H1 (cell line): ENCODE measurements around the gene TASP1. TPM values are rescaled to one million over a fixed set of nuclear protein-coding genes. Genes with fewer than 3 reads are reported as not detected.

Experiments
- CTCF ChIA-PET: fragments of 300-600 bp; sonication (Branson Sonifier 250); formaldehyde crosslinking; loops from one replicate; lab custom pipeline; 2021; ENCODE audit not compliant: partially characterized antibody; lab: Charles Lee
- POLR2A ChIA-PET: fragments of 300-600 bp; sonication (Branson Sonifier 250); formaldehyde crosslinking; loops from one replicate; lab custom pipeline; 2021; ENCODE audit warnings: inconsistent platforms; ENCODE audit not compliant: partially characterized antibody; lab: Charles Lee
- DNase-seq, 2 experiments: peaks; one replicate each; pipeline versions ENCODE4 v3.0.0 to v3.0.0-alpha.2; 2010 to 2022; ENCODE audit warnings: low spot score in 2 of 2, low read depth in 1 of 2, mixed read lengths in 1 of 2
- FAIRE-seq: peaks from 2 replicates; lab custom pipeline; 2011; peaks lifted over from hg19 to GRCh38; lab: Jason Lieb, UNC
- H2AFZ ChIP-seq: 2 replicates; pipeline ENCODE4 v1.8.1; 2012; ENCODE audit warnings: low read length, inconsistent platforms
- H2AK5ac ChIP-seq: 2 replicates; pipeline ENCODE4 v1.6.1; 2013; ENCODE audit warnings: low read depth, low read length
- H2BK120ac ChIP-seq: replicated peaks from 2 replicates; pipeline ENCODE3; 2013; ENCODE audit warnings: low read depth, low read length, inconsistent platforms
- H2BK12ac ChIP-seq: 2 replicates; pipeline ENCODE4 v1.6.1; 2013; ENCODE audit warnings: low read depth, low read length
- H2BK15ac ChIP-seq: 2 replicates; pipeline ENCODE4 v1.6.1; 2013; ENCODE audit warnings: low read length
- H2BK20ac ChIP-seq: 2 replicates; pipeline ENCODE4 v1.6.1; 2013; ENCODE audit warnings: low read length
- H2BK5ac ChIP-seq: 2 replicates; pipeline ENCODE4 v1.6.1; 2013; ENCODE audit warnings: low read depth, low read length
- H3K14ac ChIP-seq: 2 replicates; pipeline ENCODE4 v1.6.1; 2013; ENCODE audit warnings: inconsistent platforms; ENCODE audit not compliant: insufficient read length
- H3K18ac ChIP-seq: 2 replicates; pipeline ENCODE4 v1.6.1; 2013; ENCODE audit warnings: low read length; ENCODE audit errors: extremely low read depth
- H3K23ac ChIP-seq: 2 replicates; pipeline ENCODE4 v1.6.1; 2013; ENCODE audit warnings: inconsistent platforms; ENCODE audit not compliant: insufficient read length
- H3K23me2 ChIP-seq: 2 replicates; pipeline ENCODE4 v1.6.1; 2013; ENCODE audit warnings: low read depth, low read length
- H3K27ac ChIP-seq: 2 replicates; pipeline ENCODE4 v1.6.1; 2011; ENCODE audit warnings: low read depth, low read length, inconsistent platforms
- H3K27me3 ChIP-seq, 4 experiments: replicated peaks in 1 of 4; 1 replicate in 1 of 4; 2 replicates in 3 of 4; pipeline versions ENCODE4 v1.6.1 to v1.8.1; 2011 to 2013; ENCODE audit warnings: low read length in 3 of 4, mild to moderate bottlenecking in 3 of 4, inconsistent platforms in 2 of 4, mixed read lengths in 2 of 4, moderate library complexity in 1 of 4; ENCODE audit not compliant: control insufficient read depth in 3 of 4, insufficient read depth in 3 of 4; ENCODE audit errors: extremely low read depth in 1 of 4
- H3K36me3 ChIP-seq, 4 experiments: 2 replicates each; pipeline versions ENCODE4 v1.6.1 to v1.8.1; 2011 to 2013; ENCODE audit warnings: mild to moderate bottlenecking in 4 of 4, low read length in 3 of 4, moderate library complexity in 2 of 4, control low read depth in 1 of 4, inconsistent platforms in 1 of 4; ENCODE audit not compliant: insufficient read depth in 4 of 4, control insufficient read depth in 2 of 4
- H3K4ac ChIP-seq: replicated peaks from 2 replicates; pipeline ENCODE3; 2013; ENCODE audit warnings: low read length, low read depth, mixed read lengths, inconsistent platforms; ENCODE audit not compliant: insufficient read length
- H3K4me1 ChIP-seq, 4 experiments: replicated peaks in 1 of 4; 1 replicate in 1 of 4; 2 replicates in 3 of 4; pipeline versions ENCODE4 v1.6.1 to v1.8.1; 2011 to 2013; ENCODE audit warnings: low read length in 3 of 4, inconsistent platforms in 2 of 4, mixed read lengths in 1 of 4; ENCODE audit not compliant: insufficient read depth in 4 of 4, control insufficient read depth in 3 of 4
- H3K4me2 ChIP-seq, 2 experiments: 2 replicates each; pipeline versions ENCODE4 v1.6.1 to v1.8.1; 2011 to 2013; ENCODE audit warnings: low read depth in 2 of 2, low read length in 2 of 2, control low read depth in 1 of 2, inconsistent platforms in 1 of 2, mild to moderate bottlenecking in 1 of 2; ENCODE audit not compliant: insufficient read depth in 1 of 2
- H3K4me3 ChIP-seq, 4 experiments: fragments of 200-600, 300-600 bp in 1 of 4; sonication (generic), shearing (Covaris generic), sonication (Bioruptor Twin) in 1 of 4; 2 replicates each; pipeline versions ENCODE4 v1.5.1 to v1.8.1; 2011 to 2016; ENCODE audit warnings: low read length in 4 of 4, low read depth in 3 of 4, control low read depth in 2 of 4, inconsistent platforms in 2 of 4, mild to moderate bottlenecking in 2 of 4, mixed read lengths in 1 of 4, moderate library complexity in 1 of 4; ENCODE audit not compliant: insufficient read depth in 2 of 4; ENCODE audit errors: extremely low read depth in 1 of 4
- H3K56ac ChIP-seq: replicated peaks from 2 replicates; pipeline ENCODE3; 2013; ENCODE audit warnings: low read depth, mild to moderate bottlenecking, mixed read lengths, low read length, inconsistent platforms; ENCODE audit not compliant: insufficient read length
- H3K79me1 ChIP-seq: 2 replicates; pipeline ENCODE4 v1.6.1; 2013; ENCODE audit warnings: low read depth, low read length, control low read depth
- H3K79me2 ChIP-seq, 2 experiments: 2 replicates each; pipeline versions ENCODE4 v1.6.1 to v1.8.1; 2012 to 2013; ENCODE audit warnings: low read length in 2 of 2, mild to moderate bottlenecking in 2 of 2, inconsistent platforms in 1 of 2; ENCODE audit not compliant: insufficient read depth in 2 of 2, control insufficient read depth in 1 of 2
- H3K9ac ChIP-seq, 4 experiments: replicated peaks in 1 of 4; 1 replicate in 1 of 4; 2 replicates in 3 of 4; pipeline versions ENCODE4 v1.6.1 to v1.8.1; 2011 to 2013; ENCODE audit warnings: low read depth in 3 of 4, low read length in 3 of 4, control low read depth in 2 of 4, mild to moderate bottlenecking in 2 of 4, moderate library complexity in 2 of 4, inconsistent platforms in 1 of 4; ENCODE audit errors: extremely low read depth in 1 of 4
- H3K9me3 ChIP-seq, 2 experiments: 2 replicates each; pipeline versions ENCODE4 v1.6.1 to v1.8.1; 2012 to 2013; ENCODE audit warnings: mild to moderate bottlenecking in 2 of 2, moderate library complexity in 2 of 2, control low read depth in 1 of 2, inconsistent platforms in 1 of 2, low read depth in 1 of 2, low read length in 1 of 2, mixed read lengths in 1 of 2; ENCODE audit not compliant: insufficient read depth in 2 of 2
- H4K20me1 ChIP-seq, 2 experiments: replicated peaks in 1 of 2; 2 replicates each; pipeline versions ENCODE3 to v1.8.1; 2011 to 2013; ENCODE audit warnings: inconsistent platforms in 2 of 2, low read length in 2 of 2, mild to moderate bottlenecking in 1 of 2; ENCODE audit not compliant: insufficient read depth in 2 of 2, control insufficient read depth in 1 of 2
- H4K5ac ChIP-seq: 2 replicates; pipeline ENCODE4 v1.6.1; 2013; ENCODE audit warnings: low read length, low read depth, mixed read lengths, inconsistent platforms; ENCODE audit not compliant: insufficient read length
- H4K8ac ChIP-seq: 2 replicates; pipeline ENCODE4 v1.8.0; 2013; ENCODE audit warnings: mild to moderate bottlenecking, moderate library complexity, low read length, inconsistent platforms; ENCODE audit not compliant: insufficient read depth; ENCODE audit errors: extremely low read depth
- H4K91ac ChIP-seq: replicated peaks from 2 replicates; pipeline ENCODE3; 2013; ENCODE audit warnings: low read length, mixed read lengths, inconsistent platforms; ENCODE audit not compliant: insufficient read length
- ASH2L ChIP-seq: fragments of 200-600, 300-600 bp; sonication (generic); IDR thresholded peaks from one replicate; pipeline ENCODE4 v1.7.1; 2017; ENCODE audit warnings: low read length
- CHD1 ChIP-seq: IDR thresholded peaks from 2 replicates; pipeline ENCODE4 v1.6.1; 2012; ENCODE audit warnings: low read depth, low read length, improper control_type of control experiment
- EGR1 ChIP-seq: IDR thresholded peaks from 2 replicates; pipeline ENCODE4 v1.6.1; 2011; ENCODE audit warnings: low read depth, low read length, borderline replicate concordance
- FOSL1 ChIP-seq: IDR thresholded peaks from 2 replicates; pipeline ENCODE4 v1.6.1; 2011; ENCODE audit warnings: mild to moderate bottlenecking, low read depth, low read length, moderate library complexity; ENCODE audit not compliant: insufficient read depth
- JUND ChIP-seq: IDR thresholded peaks from 2 replicates; pipeline ENCODE4 v1.6.1; 2011; ENCODE audit warnings: mild to moderate bottlenecking, improper control_type of control experiment, low read length
- KDM4A ChIP-seq: IDR thresholded peaks from one replicate; pipeline ENCODE4 v1.7.1; 2012; ENCODE audit warnings: low read depth, mild to moderate bottlenecking, moderate library complexity, low read length, inconsistent platforms; ENCODE audit not compliant: severe bottlenecking
- POU5F1 ChIP-seq: IDR thresholded peaks from 2 replicates; pipeline ENCODE4 v1.6.1; 2011; ENCODE audit warnings: low read depth, mild to moderate bottlenecking, low read length, moderate library complexity
- RFX5 ChIP-seq: IDR thresholded peaks from 2 replicates; pipeline ENCODE4 v1.6.1; 2011; ENCODE audit warnings: low read depth, low read length, improper control_type of control experiment, borderline replicate concordance
- TAF1 ChIP-seq: IDR thresholded peaks from 2 replicates; pipeline ENCODE4 v1.6.1; 2011; ENCODE audit warnings: mild to moderate bottlenecking, low read depth, low read length
- TAF7 ChIP-seq: optimal IDR thresholded peaks from 2 replicates; pipeline ENCODE3; 2011; ENCODE audit warnings: low read depth, mild to moderate bottlenecking, inconsistent platforms, low read length, moderate library complexity, borderline replicate concordance
- TEAD4 ChIP-seq: IDR thresholded peaks from 2 replicates; pipeline ENCODE4 v1.6.1; 2012; ENCODE audit warnings: low read depth, low read length, inconsistent platforms, mixed read lengths
- YY1 ChIP-seq: IDR thresholded peaks from 2 replicates; pipeline ENCODE4 v1.6.1; 2011; ENCODE audit warnings: low read depth, mild to moderate bottlenecking, low read length
- WGBS, 2 experiments: shearing (Covaris generic) in 1 of 2; methylation state at CpG; one replicate each; pipeline versions ENCODE4 v1.1.6 to v1.1.7; 2013 to 2015; ENCODE audit warnings: low lambda C conversion rate in 2 of 2, mixed read lengths in 2 of 2, inconsistent platforms in 1 of 2, low coverage in 1 of 2, missing lambda C conversion rate in 1 of 2; ENCODE audit not compliant: insufficient replicate concordance in 2 of 2, insufficient coverage in 1 of 2, insufficient read length in 1 of 2; ENCODE audit errors: extremely low coverage in 1 of 2, missing lambda C conversion rate in 1 of 2; 5-methylcytosine and 5-hydroxymethylcytosine counted together
- polyA plus RNA-seq, 7 experiments: library from polyadenylated mRNA; depleted of rRNA in 3 of 7; stranded (reverse) in 5 of 7; unstranded in 2 of 7; fragments of >200 nt in 5 of 7; fragments of 200-250 nt in 2 of 7; gene quantifications; 1 replicate in 5 of 7; 2 replicates in 1 of 7; 4 replicates in 1 of 7; pipeline versions ENCODE4 v1.2.1 to v1.2.3, GENCODE V29; 2011 to 2013; ENCODE audit warnings: missing spikeins in 2 of 7, mixed read lengths in 2 of 7
- total RNA-seq: library from RNA; stranded (reverse); fragmentation: NEBNext Ultra II Directional; extraction: Animal tissue kit (Norgen Biotek cat#: 25700); gene quantifications from 2 replicates; pipeline ENCODE4 v1.2.1, GENCODE V29; 2021

The TASP1 gene
- total and polyA plus RNA-seq, 2 of the 8 experiments (the other 6 are each of a cell fraction or from before 2014, with no cell fraction given), result 4.5 to 10.9 TPM

- WGBS, 2 experiments, result 94% methylated on average over 9 of the region's 9 CpGs; no CpG with 5 or more reads in 1 of the 2 experiments
- Histone ChIP-seq H2BK20ac (peak overlapping the region; percentile 68; the same call in 1 of the 2 replicates), H3K79me2 (no peaks in the 10 kb centered on the region), H4K91ac (peak overlapping the region; percentile 45), H3K27ac (no peak overlapping the region), H2BK15ac (0 out of 2 replicates have a peak overlapping the region, but pooled peaks have one; percentile 61), H2AFZ (no peak overlapping the region), H3K27me3 (no peaks in the 10 kb centered on the region), H3K36me3 (no peaks in the 10 kb centered on the region), H3K18ac (no peak overlapping the region), H4K5ac (no peak overlapping the region), H3K23ac (no peak overlapping the region), H3K56ac (no peak overlapping the region), H4K8ac (no peak overlapping the region; the same call in 1 of the 2 replicates), H3K9me3 (no peaks in the 10 kb centered on the region), H3K4ac (no peak overlapping the region), H2BK5ac (no peak overlapping the region), H4K20me1 (no peaks in the 10 kb centered on the region), H3K14ac (no peak overlapping the region), H3K4me2 (no peak overlapping the region), H3K4me3 (no peak overlapping the region), H3K79me1 (no peaks in the 10 kb centered on the region), H2BK12ac (no peak overlapping the region), H3K4me1 (no peaks in the 10 kb centered on the region; a peak in 2 of 7 replicates), H2BK120ac (no peak overlapping the region), H3K23me2 (no peaks in the 10 kb centered on the region), H2AK5ac (no peak overlapping the region), H3K9ac (no peak overlapping the region)
- ChIA-PET CTCF (interaction anchor here (0.6 to 1.3 kb wide), 3 partner anchors 20 to 427 kb away, joined by 3 to 4 read pairs (median 3); no protein-coding TSS in a partner anchor), POLR2A (no interaction called here)
- no peak for FAIRE-seq
- no peak for DNase-seq
- TF ChIP-seq EGR1 (no peak), KDM4A (no peak), FOSL1 (no peak), POU5F1 (no peak), ASH2L (no peak), RFX5 (no peak), JUND (no peak), TEAD4 (no peak), TAF7 (no peak), CHD1 (no peak), TAF1 (no peak), YY1 (no peak)
Measured at GRCh38 chr20:13344671-13345070, 294.1 kb downstream of the TASP1 start.
